Neuron (in vitro differentiated cells): ENCODE results near the gene ROPN1.
"Not testable (repeated sequence)": the region's sequence is repeated elsewhere in the genome, so short reads cannot be mapped to it uniquely, and the experiment has no call there.

Experiments
- H2AFZ ChIP-seq: one replicate; pipeline ENCODE4 v1.6.1; 2013; ENCODE audit warnings: low read depth, mild to moderate bottlenecking, inconsistent platforms, low read length, moderate library complexity
- H3K27me3 ChIP-seq: one replicate; pipeline ENCODE4 v1.6.1; 2013; ENCODE audit warnings: low read length; ENCODE audit not compliant: insufficient read depth
- H3K36me3 ChIP-seq: one replicate; pipeline ENCODE4 v1.6.1; 2013; ENCODE audit warnings: low read length; ENCODE audit not compliant: insufficient read depth
- H3K4me1 ChIP-seq: one replicate; pipeline ENCODE4 v1.6.1; 2013; ENCODE audit warnings: low read length; ENCODE audit not compliant: insufficient read depth
- H3K4me3 ChIP-seq: 2 replicates; pipeline ENCODE4 v1.5.1; 2013; ENCODE audit warnings: mild to moderate bottlenecking, low read length, moderate library complexity
- H3K9me3 ChIP-seq: one replicate; pipeline ENCODE4 v1.6.1; 2013; ENCODE audit warnings: low read length

Gene ROPN1

GRCh38 chr3:123980539-123980938 lies 11.4 kb downstream of the ROPN1 start:
- Histone ChIP-seq H3K9me3 (no peaks in the 10 kb centered on the region), H2AFZ (no peak overlapping the region), H3K4me3 (no peak overlapping the region), H3K27me3 (peaks cover 2% of the 10 kb centered on the region), H3K36me3 (no peaks in the 10 kb centered on the region), H3K4me1 (no peaks in the 10 kb centered on the region)

- not testable (repeated sequence) for H3K36me3 ChIP-seq, H2AFZ ChIP-seq, H3K27me3 ChIP-seq, H3K4me1 ChIP-seq, H3K9me3 ChIP-seq
- peak overlapping the region; percentile 20 for H3K4me3 ChIP-seq
These were observed 12.1 kb downstream of the ROPN1 start for GRCh38 chr3:123979525-123980501.

- H3K36me3 ChIP-seq, H3K27me3 ChIP-seq: not testable (repeated sequence)
These were observed 15.0 kb downstream of the ROPN1 start for GRCh38 chr3:123976904-123977303.

GRCh38 chr3:123976181-123976898 lies 15.6 kb downstream of the ROPN1 start:
- H3K36me3 ChIP-seq, H3K9me3 ChIP-seq, H3K4me1 ChIP-seq, H2AFZ ChIP-seq, H3K4me3 ChIP-seq, H3K27me3 ChIP-seq: not testable (repeated sequence)

More at GRCh38 chr3:123976904-123977303, 15.0 kb downstream of the ROPN1 start:
- not testable (repeated sequence) for H3K4me3 ChIP-seq, H3K4me1 ChIP-seq, H3K9me3 ChIP-seq, H2AFZ ChIP-seq

GRCh38 chr3:123975030-123975429 lies 16.9 kb downstream of the ROPN1 start:
- H3K36me3 ChIP-seq, H3K4me3 ChIP-seq, H3K9me3 ChIP-seq, H3K27me3 ChIP-seq, H2AFZ ChIP-seq, H3K4me1 ChIP-seq: not testable (repeated sequence)

- Histone ChIP-seq H2AFZ (no peak overlapping the region), H3K4me3 (no peak overlapping the region), H3K9me3 (no peaks in the 10 kb centered on the region), H3K27me3 (peaks cover 2% of the 10 kb centered on the region), H3K36me3 (no peaks in the 10 kb centered on the region), H3K4me1 (no peaks in the 10 kb centered on the region)
These were observed 20.5 kb downstream of the ROPN1 start for GRCh38 chr3:123971406-123971805.

- not testable (repeated sequence) for H2AFZ ChIP-seq, H3K9me3 ChIP-seq, H3K36me3 ChIP-seq, H3K4me1 ChIP-seq, H3K4me3 ChIP-seq, H3K27me3 ChIP-seq
These were observed 24.7 kb downstream of the ROPN1 start for GRCh38 chr3:123967260-123967659.

GRCh38 chr3:123966799-123967198 lies 25.1 kb downstream of the ROPN1 start:
- not testable (repeated sequence) for H2AFZ ChIP-seq, H3K36me3 ChIP-seq, H3K4me1 ChIP-seq, H3K27me3 ChIP-seq, H3K9me3 ChIP-seq, H3K4me3 ChIP-seq

GRCh38 chr3:123964793-123965192 lies 27.1 kb downstream of the ROPN1 start:
- H3K4me3 ChIP-seq, H3K36me3 ChIP-seq, H3K27me3 ChIP-seq, H3K9me3 ChIP-seq, H2AFZ ChIP-seq, H3K4me1 ChIP-seq: not testable (repeated sequence)

GRCh38 chr3:123961508-123961856 lies 30.4 kb downstream of the ROPN1 start:
- peaks cover 6% of the 10 kb centered on the region for H3K27me3 ChIP-seq
- H2AFZ ChIP-seq, result peak overlapping the region; percentile 31
- peaks cover 8% of the 10 kb centered on the region for H3K4me1 ChIP-seq
- no peaks in the 10 kb centered on the region for H3K9me3 ChIP-seq
- peak overlapping the region; percentile 44 for H3K4me3 ChIP-seq
- peaks cover under 1% of the 10 kb centered on the region for H3K36me3 ChIP-seq

- Histone ChIP-seq H3K9me3 (no peaks in the 10 kb centered on the region), H3K27me3 (peaks cover 6% of the 10 kb centered on the region)
These were observed 31.0 kb downstream of the ROPN1 start, which contains the start of gene CCDC14 for GRCh38 chr3:123960781-123961507. TSS of gene CCDC14 (minus strand) at chr3:123961229. CDS start at chr3:123961173, 56 bp downstream.

GRCh38 chr3:123953735-123954134 lies 38.2 kb downstream of the ROPN1 start:
- H3K4me1 ChIP-seq, result peaks cover 3% of the 10 kb centered on the region
- H3K4me3 ChIP-seq, result no peak overlapping the region
- H3K9me3 ChIP-seq, result no peaks in the 10 kb centered on the region
- no peak overlapping the region for H2AFZ ChIP-seq
- H3K36me3 ChIP-seq, result peaks cover 68% of the 10 kb centered on the region
- no peaks in the 10 kb centered on the region for H3K27me3 ChIP-seq

More at GRCh38 chr3:123960781-123961507, 31.0 kb downstream of the ROPN1 start, which contains the start of gene CCDC14:
- H2AFZ ChIP-seq, result peak within 1 kb of the TSS; percentile 31
- H3K4me1 ChIP-seq, result peaks cover 8% of the 10 kb centered on the region
- H3K4me3 ChIP-seq, result peak within 1 kb of the TSS; percentile 79
- H3K36me3 ChIP-seq, result peaks cover 5% of the 10 kb centered on the region
